Sigmoid colon (tissue), 7 donors: ENCODE data around the gene LCN2. TPM values are rescaled to one million over a fixed set of nuclear protein-coding genes. Genes with fewer than 3 reads are reported as not detected.

Experiments used
- DNase-seq: peaks from one replicate; pipeline ENCODE4 v3.0.0-alpha.2; 2019
- H3K27ac ChIP-seq, 4 donors: fragments of 200-600 bp; sonication (generic); one replicate each; pipeline ENCODE4 v1.5.1; 2016 to 2019; ENCODE audit warnings: mild to moderate bottlenecking in 1 of 4
- H3K27me3 ChIP-seq, 3 donors: fragments of 200-600 bp; sonication (generic); one replicate each; pipeline ENCODE4 v1.5.1; 2019; ENCODE audit warnings: mild to moderate bottlenecking in 1 of 3
- H3K36me3 ChIP-seq, 4 donors: fragments of 200-600 bp; sonication (generic); one replicate each; pipeline ENCODE4 v1.5.1; 2016 to 2019
- H3K4me1 ChIP-seq, 4 donors: fragments of 200-600 bp; sonication (generic); one replicate each; pipeline ENCODE4 v1.5.1; 2017 to 2019
- H3K4me3 ChIP-seq, 4 donors: fragments of 200-600 bp; sonication (generic); one replicate each; pipeline ENCODE4 v1.5.1; 2017 to 2019; ENCODE audit warnings: mild to moderate bottlenecking in 2 of 4, moderate library complexity in 1 of 4
- H3K9me3 ChIP-seq, 4 donors: fragments of 200-600 bp in 3 of 4; sonication (generic) in 3 of 4; one replicate each; pipeline versions ENCODE4 v1.5.1 to v1.6.1; 2013 to 2019
- EP300 ChIP-seq, 4 donors: sonication (generic); formaldehyde crosslinking; IDR thresholded peaks; one replicate each; pipeline ENCODE4 v1.6.1; 2017; ENCODE audit warnings: antibody characterized with exemption in 4 of 4
- POLR2A ChIP-seq, 2 donors: fragments of 450-650 bp; IDR thresholded peaks; one replicate each; pipeline ENCODE4 v1.6.1; 2016; ENCODE audit warnings: antibody characterized with exemption in 2 of 2, mild to moderate bottlenecking in 2 of 2, moderate library complexity in 2 of 2
- POLR2AphosphoS5 ChIP-seq, 4 donors: sonication (generic); formaldehyde crosslinking; IDR thresholded peaks; one replicate each; pipeline ENCODE4 v1.6.1; 2017; ENCODE audit warnings: antibody characterized with exemption in 4 of 4
- WGBS, 2 donors: extraction: QIAGEN DNeasy Blood & Tissue Kit; methylation state at CpG; one replicate each; pipeline ENCODE4 v1.1.7; 2013; 5-methylcytosine and 5-hydroxymethylcytosine counted together
- intact Hi-C: fragments of 100-400 bp; cut with DNase I; formaldehyde crosslinking; loops from one replicate; pipeline ENCODE4 v1.15.1; 2023
- polyA plus RNA-seq, 3 donors: library from polyadenylated mRNA; stranded (reverse); fragments of 200-250 nt; gene quantifications; one replicate each; pipeline ENCODE4 v1.2.3, GENCODE V29; 2013
- total RNA-seq, 4 donors: library from RNA; depleted of rRNA; stranded (reverse); fragments of >200 nt; gene quantifications; one replicate each; pipeline ENCODE4 v1.1.0, GENCODE V29; 2016
- TF ChIP-seq, protein P1 (sequence below), 4 experiments: fragments of 450-650 bp in 3 of 4; fragments of 200-600 bp in 1 of 4; IDR thresholded peaks; one replicate each; pipeline ENCODE4 v1.5.1; 2016 to 2019; ENCODE audit warnings: antibody characterized with exemption in 4 of 4, mild to moderate bottlenecking in 3 of 4, moderate library complexity in 2 of 4
- donor health status: healthy with polysubstance abuse.
- donor health status: Bipolar disorder and iron deficiency.
- donor health status: healthy.

The LCN2 gene
- total and polyA plus RNA-seq, 7 donors = 9.6 to 1,818 (median 79.8) TPM; not detected in 4

- Histone ChIP-seq H3K4me1 (no peaks in the 10 kb centered on the region), H3K27ac (peak overlapping the region in 2 of 4 donors; percentile 12 to 59), H3K4me3 (no peak overlapping the region), H3K9me3 (no peaks in the 10 kb centered on the region), H3K27me3 (no peaks in the 10 kb centered on the region), H3K36me3 (peaks cover 43 to 87% (median 56%) of the 10 kb centered on the region in 4 donors)
- intact Hi-C loops = no loop called here
- TF ChIP-seq POLR2AphosphoS5 (IDR thresholded peaks at IDR 0.05) (no peak), POLR2A (IDR thresholded peaks at IDR 0.05) (no peak), EP300 (IDR thresholded peaks at IDR 0.05) (no peak)
- TF ChIP-seq, protein P1, sequence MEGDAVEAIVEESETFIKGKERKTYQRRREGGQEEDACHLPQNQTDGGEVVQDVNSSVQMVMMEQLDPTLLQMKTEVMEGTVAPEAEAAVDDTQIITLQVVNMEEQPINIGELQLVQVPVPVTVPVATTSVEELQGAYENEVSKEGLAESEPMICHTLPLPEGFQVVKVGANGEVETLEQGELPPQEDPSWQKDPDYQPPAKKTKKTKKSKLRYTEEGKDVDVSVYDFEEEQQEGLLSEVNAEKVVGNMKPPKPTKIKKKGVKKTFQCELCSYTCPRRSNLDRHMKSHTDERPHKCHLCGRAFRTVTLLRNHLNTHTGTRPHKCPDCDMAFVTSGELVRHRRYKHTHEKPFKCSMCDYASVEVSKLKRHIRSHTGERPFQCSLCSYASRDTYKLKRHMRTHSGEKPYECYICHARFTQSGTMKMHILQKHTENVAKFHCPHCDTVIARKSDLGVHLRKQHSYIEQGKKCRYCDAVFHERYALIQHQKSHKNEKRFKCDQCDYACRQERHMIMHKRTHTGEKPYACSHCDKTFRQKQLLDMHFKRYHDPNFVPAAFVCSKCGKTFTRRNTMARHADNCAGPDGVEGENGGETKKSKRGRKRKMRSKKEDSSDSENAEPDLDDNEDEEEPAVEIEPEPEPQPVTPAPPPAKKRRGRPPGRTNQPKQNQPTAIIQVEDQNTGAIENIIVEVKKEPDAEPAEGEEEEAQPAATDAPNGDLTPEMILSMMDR (IDR thresholded peaks at IDR 0.05) = no peak
- 95 to 96% methylated on average over 2 of the region's 2 CpGs for WGBS, 2 donors
- no peak for DNase-seq
Measured at GRCh38 chr9:128175726-128176125, 26.5 kb downstream of the LCN2 start.

DNA sequence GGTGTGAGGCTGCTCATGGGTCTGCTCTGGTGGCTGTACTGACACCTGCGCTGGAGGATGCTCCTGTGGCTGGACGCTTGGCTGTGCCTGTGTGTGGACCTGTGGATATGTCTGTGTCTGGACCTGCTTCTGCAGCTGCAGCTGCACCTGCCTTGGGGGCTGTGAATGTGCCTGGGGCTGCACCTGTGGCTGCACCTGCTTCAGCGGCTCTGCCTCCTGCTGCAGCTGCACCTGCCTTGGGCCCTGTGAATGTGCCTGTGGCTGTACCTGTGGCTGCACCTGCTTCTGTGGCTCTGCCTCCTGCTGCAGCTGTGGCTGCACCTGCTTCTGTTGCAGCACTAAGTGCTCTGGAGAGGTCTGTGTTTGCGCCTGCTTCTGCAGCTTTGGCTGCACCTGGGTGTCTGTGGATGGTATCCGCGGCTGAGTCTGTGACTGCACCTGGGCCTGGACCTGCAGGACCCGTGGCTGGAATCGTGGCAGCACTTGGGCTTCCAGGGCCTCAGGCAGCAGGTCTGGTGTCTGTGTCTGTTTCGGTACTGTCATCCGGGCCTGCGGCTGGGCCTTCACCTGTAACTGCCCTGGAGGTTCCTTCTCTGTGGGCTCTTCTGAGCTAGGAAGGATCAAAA is 29.7 kb downstream of the LCN2 start:
- Histone ChIP-seq H3K27me3 (no peaks in the 10 kb centered on the region), H3K4me1 (peaks cover 0 to 3% (median 0%) of the 10 kb centered on the region in 4 donors), H3K36me3 (peaks cover 44 to 91% (median 63%) of the 10 kb centered on the region in 4 donors), H3K9me3 (no peaks in the 10 kb centered on the region), H3K27ac (no peak overlapping the region), H3K4me3 (no peak overlapping the region)
- no peak for DNase-seq
- TF ChIP-seq POLR2AphosphoS5 (IDR thresholded peaks at IDR 0.05) = no peak
- no peak for TF ChIP-seq POLR2A (IDR thresholded peaks at IDR 0.05)
- TF ChIP-seq, protein P1 (IDR thresholded peaks at IDR 0.05) = no peak
- TF ChIP-seq EP300 (IDR thresholded peaks at IDR 0.05) = no peak
- intact Hi-C loops = no loop called here
- 98% methylated on average over 11 of the region's 11 CpGs for WGBS, 2 donors

DNA sequence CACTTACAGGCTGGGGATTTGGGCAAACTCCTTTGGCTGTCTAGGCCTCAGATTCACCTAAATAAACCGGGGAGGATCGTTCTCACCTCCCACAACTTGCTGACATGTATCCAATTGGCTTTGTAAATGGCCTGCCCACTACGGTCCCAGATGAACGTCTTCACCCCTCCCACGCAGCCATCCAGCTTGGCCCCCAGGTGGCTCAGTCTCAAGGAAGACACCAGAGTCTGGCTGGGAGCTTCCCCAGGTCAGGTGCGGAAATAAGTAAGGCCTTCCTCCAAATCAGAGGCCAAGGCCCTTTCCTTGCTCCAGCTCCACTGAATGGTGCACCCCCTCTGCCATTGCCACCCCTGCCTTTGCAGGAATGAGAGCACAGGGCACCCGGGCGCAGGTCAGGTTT is 30.7 kb downstream of the LCN2 start:
- no peak for DNase-seq
- H3K9me3 ChIP-seq = no peaks in the 10 kb centered on the region
- 97 to 98% methylated on average over 8 of the region's 8 CpGs for WGBS, 2 donors
- H3K4me3 ChIP-seq = no peak overlapping the region
- H3K36me3 ChIP-seq = peaks cover 44 to 91% (median 60%) of the 10 kb centered on the region in 4 donors
- TF ChIP-seq POLR2AphosphoS5 (IDR thresholded peaks at IDR 0.05) (no peak), POLR2A (IDR thresholded peaks at IDR 0.05) (no peak), EP300 (IDR thresholded peaks at IDR 0.05) (no peak)
- TF ChIP-seq, protein P1 (IDR thresholded peaks at IDR 0.05) = no peak
- H3K27me3 ChIP-seq = no peaks in the 10 kb centered on the region
- no peak overlapping the region for H3K27ac ChIP-seq
- intact Hi-C loops = no loop called here
- H3K4me1 ChIP-seq = peaks cover 0 to 3% (median 0%) of the 10 kb centered on the region in 4 donors

- H3K9me3 ChIP-seq = no peaks in the 10 kb centered on the region
- DNase-seq = no peak
- H3K4me3 ChIP-seq = no peak overlapping the region
- H3K4me1 ChIP-seq = peaks cover 0 to 3% (median 0%) of the 10 kb centered on the region in 4 donors
- H3K27ac ChIP-seq = no peak overlapping the region
- 98 to 99% methylated on average over 8 of the region's 8 CpGs for WGBS, 2 donors
- no peak for TF ChIP-seq EP300 (IDR thresholded peaks at IDR 0.05)
- no peak for TF ChIP-seq POLR2A (IDR thresholded peaks at IDR 0.05)
- TF ChIP-seq POLR2AphosphoS5 (IDR thresholded peaks at IDR 0.05) = no peak
- TF ChIP-seq, protein P1 (IDR thresholded peaks at IDR 0.05) = no peak
- H3K36me3 ChIP-seq = peaks cover 42 to 91% (median 62%) of the 10 kb centered on the region in 4 donors
- H3K27me3 ChIP-seq = no peaks in the 10 kb centered on the region
- intact Hi-C loops = no loop called here
Measured at GRCh38 chr9:128180447-128180846, 31.2 kb downstream of the LCN2 start.
